ENCODE data around the gene PRR13. TPM values are rescaled to one million over a fixed set of nuclear protein-coding genes. Genes with fewer than 3 reads are reported as not detected.
"Not testable (repeated sequence)": the region's sequence is repeated elsewhere in the genome, so short reads cannot be mapped to it uniquely, and the experiment has no call there.

The PRR13 gene
- total and polyA plus RNA-seq, 2 experiments from 2014 or later = 42.9 to 169 TPM

GRCh38 chr12:53413485-53414204 is 27.9 kb upstream of the PRR13 start:
- Histone ChIP-seq H3K9me3 (ENCODE audit: low read depth) (no peaks in the 10 kb centered on the region), H3K27ac (no peak overlapping the region), H3K4me3 (no peak overlapping the region), H3K4me1 (ENCODE audit: low read depth) (peaks cover 9% of the 10 kb centered on the region), H3K27me3 (no peaks in the 10 kb centered on the region), H3K36me3 (peaks cover 28% of the 10 kb centered on the region)
- TF ChIP-seq, protein P1, sequence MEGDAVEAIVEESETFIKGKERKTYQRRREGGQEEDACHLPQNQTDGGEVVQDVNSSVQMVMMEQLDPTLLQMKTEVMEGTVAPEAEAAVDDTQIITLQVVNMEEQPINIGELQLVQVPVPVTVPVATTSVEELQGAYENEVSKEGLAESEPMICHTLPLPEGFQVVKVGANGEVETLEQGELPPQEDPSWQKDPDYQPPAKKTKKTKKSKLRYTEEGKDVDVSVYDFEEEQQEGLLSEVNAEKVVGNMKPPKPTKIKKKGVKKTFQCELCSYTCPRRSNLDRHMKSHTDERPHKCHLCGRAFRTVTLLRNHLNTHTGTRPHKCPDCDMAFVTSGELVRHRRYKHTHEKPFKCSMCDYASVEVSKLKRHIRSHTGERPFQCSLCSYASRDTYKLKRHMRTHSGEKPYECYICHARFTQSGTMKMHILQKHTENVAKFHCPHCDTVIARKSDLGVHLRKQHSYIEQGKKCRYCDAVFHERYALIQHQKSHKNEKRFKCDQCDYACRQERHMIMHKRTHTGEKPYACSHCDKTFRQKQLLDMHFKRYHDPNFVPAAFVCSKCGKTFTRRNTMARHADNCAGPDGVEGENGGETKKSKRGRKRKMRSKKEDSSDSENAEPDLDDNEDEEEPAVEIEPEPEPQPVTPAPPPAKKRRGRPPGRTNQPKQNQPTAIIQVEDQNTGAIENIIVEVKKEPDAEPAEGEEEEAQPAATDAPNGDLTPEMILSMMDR (IDR thresholded peaks at IDR 0.05; ENCODE audit: low read depth, low read length) = no peak
- DNase-seq (ENCODE audit: low read depth in 1 of 2, low spot score in 1 of 2) = no peak

GRCh38 chr12:53414756-53415417 is 26.6 kb upstream of the PRR13 start:
- Histone ChIP-seq H3K4me1 (ENCODE audit: low read depth) (peaks cover 9% of the 10 kb centered on the region), H3K27me3 (no peaks in the 10 kb centered on the region), H3K36me3 (peaks cover 18% of the 10 kb centered on the region), H3K4me3 (no peak overlapping the region), H3K9me3 (ENCODE audit: low read depth) (no peaks in the 10 kb centered on the region), H3K27ac (peak overlapping the region; percentile 73)
- TF ChIP-seq, protein P1 (IDR thresholded peaks at IDR 0.05; ENCODE audit: low read depth, low read length) = no peak
- peak in 1 of 2 donors; percentile 48 for DNase-seq (ENCODE audit: low read depth in 1 of 2, low spot score in 1 of 2)

GRCh38 chr12:53415752-53416389 is 25.7 kb upstream of the PRR13 start:
- H3K4me1 ChIP-seq (ENCODE audit: low read depth); H3K9me3 ChIP-seq (ENCODE audit: low read depth); H3K27me3 ChIP-seq; H3K4me3 ChIP-seq; DNase-seq (ENCODE audit: low read depth in 1 of 2, low spot score in 1 of 2): not testable (repeated sequence)
- Histone ChIP-seq H3K27ac (peak overlapping the region; percentile 73), H3K36me3 (peaks cover 15% of the 10 kb centered on the region)

GRCh38 chr12:53417291-53417816 is 24.2 kb upstream of the PRR13 start:
- not testable (repeated sequence) for H3K9me3 ChIP-seq (ENCODE audit: low read depth); H3K36me3 ChIP-seq; DNase-seq (ENCODE audit: low read depth in 1 of 2, low spot score in 1 of 2); H3K27ac ChIP-seq; H3K27me3 ChIP-seq; H3K4me3 ChIP-seq; H3K4me1 ChIP-seq (ENCODE audit: low read depth)

GRCh38 chr12:53418221-53418620 is 23.3 kb upstream of the PRR13 start:
- H3K36me3 ChIP-seq = peaks cover 3% of the 10 kb centered on the region
- no peaks in the 10 kb centered on the region for H3K9me3 ChIP-seq (ENCODE audit: low read depth)
- H3K27ac ChIP-seq = no peak overlapping the region
- no peaks in the 10 kb centered on the region for H3K27me3 ChIP-seq
- H3K4me1 ChIP-seq (ENCODE audit: low read depth) = peaks cover 10% of the 10 kb centered on the region
- H3K4me3 ChIP-seq = no peak overlapping the region
- DNase-seq (ENCODE audit: low read depth in 1 of 2, low spot score in 1 of 2) = no peak
- TF ChIP-seq, protein P1 (IDR thresholded peaks at IDR 0.05; ENCODE audit: low read depth, low read length) = no peak

- no peak for DNase-seq (ENCODE audit: low read depth in 1 of 2, low spot score in 1 of 2)
- H3K4me3 ChIP-seq = no peak overlapping the region
- H3K27ac ChIP-seq = no peak overlapping the region
- no peaks in the 10 kb centered on the region for H3K36me3 ChIP-seq
- peaks cover 20% of the 10 kb centered on the region for H3K4me1 ChIP-seq (ENCODE audit: low read depth)
- no peaks in the 10 kb centered on the region for H3K27me3 ChIP-seq
- H3K9me3 ChIP-seq (ENCODE audit: low read depth) = no peaks in the 10 kb centered on the region
- TF ChIP-seq, protein P1 (IDR thresholded peaks at IDR 0.05; ENCODE audit: low read depth, low read length) = no peak
Observed at GRCh38 chr12:53419756-53420155, 21.8 kb upstream of the PRR13 start.

- not testable (repeated sequence) for DNase-seq (ENCODE audit: low read depth in 1 of 2, low spot score in 1 of 2); H3K36me3 ChIP-seq; H3K27me3 ChIP-seq; H3K27ac ChIP-seq; H3K4me3 ChIP-seq; H3K9me3 ChIP-seq (ENCODE audit: low read depth)
- H3K4me1 ChIP-seq (ENCODE audit: low read depth) = peaks cover 37% of the 10 kb centered on the region
Observed at GRCh38 chr12:53422247-53422646, 19.3 kb upstream of the PRR13 start.

Measured in cardiac muscle cell (in vitro differentiated cells and primary cell).